Thyroid gland (tissue), 4 donors: ENCODE measurements around the gene CLCF1. TPM values are rescaled to one million over a fixed set of nuclear protein-coding genes. Genes with fewer than 3 reads are reported as not detected.

Source experiments
- DNase-seq, 2 donors: peaks; one replicate each; pipeline ENCODE4 v3.0.0-alpha.2; 2019
- H3K27ac ChIP-seq, 3 donors: fragments of 200-600 bp; sonication (generic); 1 replicate in 2 of 3; 2 replicates in 1 of 3; pipeline ENCODE4 v1.5.1; 2016 to 2019; ENCODE audit warnings: mild to moderate bottlenecking in 1 of 3, moderate library complexity in 1 of 3
- H3K27me3 ChIP-seq: fragments of 200-600 bp; sonication (generic); one replicate; pipeline ENCODE4 v1.5.1; 2019
- H3K36me3 ChIP-seq, 2 donors: fragments of 200-600 bp; sonication (generic); one replicate each; pipeline ENCODE4 v1.5.1; 2016 to 2019
- H3K4me1 ChIP-seq, 2 donors: fragments of 200-600 bp; sonication (generic); one replicate each; pipeline ENCODE4 v1.5.1; 2017 to 2019
- H3K4me3 ChIP-seq, 3 donors: fragments of 200-600 bp; sonication (generic); replicated peaks in 1 of 3; 1 replicate in 2 of 3; 2 replicates in 1 of 3; pipeline ENCODE4 v1.5.1; 2016; ENCODE audit warnings: mild to moderate bottlenecking in 1 of 3
- H3K9me3 ChIP-seq: fragments of 200-600 bp; sonication (generic); one replicate; pipeline ENCODE4 v1.5.1; 2017
- CTCF ChIP-seq, 6 experiments: fragments of 200-600 bp in 3 of 6; fragments of 450-650 bp in 3 of 6; sonication (generic) in 3 of 6; IDR thresholded peaks; one replicate each; pipeline ENCODE4 v1.5.1; 2016 to 2019; ENCODE audit warnings: antibody characterized with exemption in 6 of 6, mild to moderate bottlenecking in 2 of 6, inconsistent platforms in 1 of 6, moderate library complexity in 1 of 6
- POLR2A ChIP-seq, 2 donors: fragments of 450-650 bp; IDR thresholded peaks; one replicate each; pipeline ENCODE4 v1.6.1; 2017; ENCODE audit warnings: antibody characterized with exemption in 2 of 2, mild to moderate bottlenecking in 2 of 2, moderate library complexity in 1 of 2
- WGBS, 2 donors: methylation state at CpG; one replicate each; pipeline ENCODE4 v1.1.5; 2017; 5-methylcytosine and 5-hydroxymethylcytosine counted together
- intact Hi-C: fragments of 100-400 bp; cut with DNase I; formaldehyde crosslinking; loops from one replicate; pipeline ENCODE4 v1.15.1; 2023
- total RNA-seq, 4 donors: library from RNA; depleted of rRNA; stranded (reverse); fragments of >200 nt; gene quantifications; one replicate each; pipeline ENCODE4 v1.2.3, GENCODE V29; 2016

Gene CLCF1
- total RNA-seq, 4 donors from 2014 or later, result 4.3 to 9.4 (median 6.9) TPM

GRCh38 chr11:67391304-67392182, 18.1 kb upstream of the CLCF1 start, which contains the start of gene RAD9A:
RAD9A (plus strand) TSS chr11:67391986; CDS start chr11:67392045, 59 bp downstream.
- TF ChIP-seq POLR2A (IDR thresholded peaks at IDR 0.05), result peak in 1 of 2 donors; percentile 73
- TF ChIP-seq CTCF (IDR thresholded peaks at IDR 0.05), result peak in 1 of 6 experiments; percentile 30
- intact Hi-C loops, result loop anchor here (5.0 to 10.0 kb wide), 2 partner anchors 73 to 116 kb away; partner anchors contain the start of genes CDK2AP2, PITPNM1 and TMEM134
- H3K9me3 ChIP-seq, result no peaks in the 10 kb centered on the region
- H3K4me1 ChIP-seq, result peaks cover 4 to 20% of the 10 kb centered on the region in 2 donors
- 0% methylated on average over 16 to 29 of the region's 75 CpGs for WGBS, 2 donors
- peak within 1 kb of the TSS; percentile 65 to 88 (median 77) for H3K4me3 ChIP-seq
- DNase-seq, result peak; percentile 96 to 97
- H3K27ac ChIP-seq, result peak within 1 kb of the TSS; percentile 7 to 79 (median 66)
- H3K36me3 ChIP-seq, result no peaks in the 10 kb centered on the region
- no peaks in the 10 kb centered on the region for H3K27me3 ChIP-seq

GRCh38 chr11:67390947-67391303, 17.5 kb upstream of the CLCF1 start:
- Histone ChIP-seq H3K4me1 (peaks cover 4 to 20% of the 10 kb centered on the region in 2 donors), H3K27me3 (no peaks in the 10 kb centered on the region), H3K27ac (peak overlapping the region; percentile 7 to 79 (median 66)), H3K9me3 (no peaks in the 10 kb centered on the region), H3K36me3 (no peaks in the 10 kb centered on the region), H3K4me3 (peak overlapping the region; percentile 8 to 77 (median 65))
- no peak for DNase-seq
- 13 to 14% methylated on average over 15 of the region's 15 CpGs for WGBS, 2 donors
- TF ChIP-seq CTCF (IDR thresholded peaks at IDR 0.05) (no peak), POLR2A (IDR thresholded peaks at IDR 0.05) (no peak)
- intact Hi-C loops, result loop anchor here (5.0 to 10.0 kb wide), 2 partner anchors 74 to 116 kb away; partner anchors contain the start of genes CDK2AP2, PITPNM1 and TMEM134

- no peak overlapping the region for H3K27ac ChIP-seq
- intact Hi-C loops, result no loop called here
- WGBS, 2 donors, result 64 to 71% methylated on average over 6 of the region's 6 CpGs
Measured at GRCh38 chr11:67389477-67389876, 16.1 kb upstream of the CLCF1 start.

GRCh38 chr11:67387518-67387917, 14.1 kb upstream of the CLCF1 start:
- 65 to 66% methylated on average over 6 of the region's 6 CpGs for WGBS, 2 donors
- intact Hi-C loops, result no loop called here
- H3K4me3 ChIP-seq, result no peak overlapping the region
- no peak for TF ChIP-seq CTCF (IDR thresholded peaks at IDR 0.05)
- no peaks in the 10 kb centered on the region for H3K27me3 ChIP-seq
- H3K36me3 ChIP-seq, result no peaks in the 10 kb centered on the region
- DNase-seq, result no peak
- H3K9me3 ChIP-seq, result no peaks in the 10 kb centered on the region
- H3K27ac ChIP-seq, result no peak overlapping the region
- peaks cover 8 to 27% of the 10 kb centered on the region in 2 donors for H3K4me1 ChIP-seq

More at GRCh38 chr11:67389477-67389876, 16.1 kb upstream of the CLCF1 start:
- H3K4me3 ChIP-seq, result no peak overlapping the region
- no peaks in the 10 kb centered on the region for H3K36me3 ChIP-seq
- H3K27me3 ChIP-seq, result no peaks in the 10 kb centered on the region
- peak; percentile 49 to 53 for DNase-seq
- TF ChIP-seq POLR2A (IDR thresholded peaks at IDR 0.05) (no peak), CTCF (IDR thresholded peaks at IDR 0.05) (peak in 4 of 6 experiments; percentile 21 to 43 (median 36))
- peaks cover 11 to 31% of the 10 kb centered on the region in 2 donors for H3K4me1 ChIP-seq
- H3K9me3 ChIP-seq, result no peaks in the 10 kb centered on the region

GRCh38 chr11:67387069-67387468, 13.7 kb upstream of the CLCF1 start:
- intact Hi-C loops, result no loop called here

More at GRCh38 chr11:67387069-67387468, 13.7 kb upstream of the CLCF1 start:
- Histone ChIP-seq H3K4me3 (no peak overlapping the region), H3K27ac (no peak overlapping the region), H3K36me3 (no peaks in the 10 kb centered on the region), H3K9me3 (no peaks in the 10 kb centered on the region), H3K4me1 (peaks cover 6 to 28% of the 10 kb centered on the region in 2 donors), H3K27me3 (no peaks in the 10 kb centered on the region)
- no peak for DNase-seq
- TF ChIP-seq CTCF (IDR thresholded peaks at IDR 0.05), result no peak
- TF ChIP-seq POLR2A (IDR thresholded peaks at IDR 0.05), result no peak
- WGBS, 2 donors, result 40% methylated on average over 9 of the region's 9 CpGs
